GM12865 (cell line): Measurements from ENCODE around the gene IL1RAPL2.

Source experiments
- DNase-seq: peaks from one replicate; pipeline ENCODE4 v3.0.0; 2010; ENCODE audit warnings: low read depth
- H3K4me3 ChIP-seq: 2 replicates; pipeline ENCODE4 v1.5.1; 2011; ENCODE audit warnings: mild to moderate bottlenecking, low read depth, low read length, control low read depth
- CTCF ChIP-seq: IDR thresholded peaks from 2 replicates; pipeline ENCODE4 v1.5.1; 2011; ENCODE audit warnings: low read length, control low read depth, low read depth, inconsistent platforms; ENCODE audit not compliant: insufficient read depth; ENCODE audit errors: missing control alignments

Gene IL1RAPL2

GRCh38 chrX:105711805-105712204 lies 1145.8 kb downstream of the IL1RAPL2 start:
- TF ChIP-seq CTCF = no peak
- DNase-seq = no peak
- H3K4me3 ChIP-seq = no peak overlapping the region

GRCh38 chrX:105715746-105716145 lies 1149.7 kb downstream of the IL1RAPL2 start:
- TF ChIP-seq CTCF = no peak
- H3K4me3 ChIP-seq = no peak overlapping the region
- no peak for DNase-seq

GRCh38 chrX:105723966-105724735 lies 1158.2 kb downstream of the IL1RAPL2 start:
- DNase-seq = no peak
- H3K4me3 ChIP-seq = no peak overlapping the region
- no peak for TF ChIP-seq CTCF

DNA sequence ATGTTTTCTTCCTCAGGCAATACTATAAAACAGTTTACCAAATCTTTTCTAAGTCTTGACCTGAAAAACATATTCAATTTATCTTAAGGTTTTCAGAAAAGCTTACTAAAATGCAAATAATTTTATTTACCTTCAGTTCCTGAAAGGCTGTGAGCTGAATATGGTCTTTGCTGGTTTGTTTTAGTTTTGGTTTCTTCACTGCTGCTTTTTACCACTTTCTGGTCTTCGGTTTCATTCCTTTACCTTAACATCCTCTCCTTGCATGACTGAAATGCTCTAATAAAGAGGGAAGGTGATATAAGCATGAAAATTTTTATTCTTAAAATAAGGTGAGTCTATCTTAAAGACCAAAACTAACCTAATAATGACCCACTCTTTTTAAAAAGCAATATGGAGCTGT lies 1159.2 kb downstream of the IL1RAPL2 start:
- TF ChIP-seq CTCF = no peak
- peak; percentile 3 for DNase-seq
- peak overlapping the region; percentile 18; the same call in 1 of the 2 replicates for H3K4me3 ChIP-seq

GRCh38 chrX:105738162-105738561 lies 1172.2 kb downstream of the IL1RAPL2 start:
- no peak for TF ChIP-seq CTCF
- DNase-seq = no peak
- H3K4me3 ChIP-seq = no peak overlapping the region

- DNase-seq = no peak
- no peak overlapping the region for H3K4me3 ChIP-seq
- no peak for TF ChIP-seq CTCF
These were observed 1178.3 kb downstream of the IL1RAPL2 start for GRCh38 chrX:105744291-105744690.

DNA sequence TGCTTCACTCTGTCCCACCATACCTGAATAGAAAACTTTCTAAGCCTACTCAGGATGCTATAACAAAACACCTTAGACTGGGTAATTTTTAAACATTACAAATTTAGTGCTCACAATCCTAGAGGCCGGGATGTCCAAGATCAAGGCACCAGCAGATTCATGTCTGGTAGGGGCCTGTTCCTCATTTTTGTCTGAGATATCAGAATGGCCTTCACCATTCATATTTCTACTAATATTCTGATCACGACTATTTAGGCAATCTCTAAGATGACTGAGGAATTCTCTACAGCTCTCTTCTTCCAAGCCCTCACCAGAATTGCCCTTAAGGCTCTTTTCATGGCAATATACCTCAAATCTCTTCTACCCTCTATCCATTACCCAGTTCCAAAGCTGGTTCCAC lies 1178.9 kb downstream of the IL1RAPL2 start:
- no peak for DNase-seq
- no peak overlapping the region for H3K4me3 ChIP-seq
- TF ChIP-seq CTCF = no peak
